ENCODE data around the gene FAU. TPM values are rescaled to one million over a fixed set of nuclear protein-coding genes. Genes with fewer than 3 reads are reported as not detected.
A peak's percentile ranks its signal among the peaks of the same experiment; 100 is the strongest.

The FAU gene
- total and polyA plus RNA-seq, 2 of the 13 experiments (the other 11 are each of a cell fraction or from before 2014, with no cell fraction given): 374 to 869 TPM

DNA sequence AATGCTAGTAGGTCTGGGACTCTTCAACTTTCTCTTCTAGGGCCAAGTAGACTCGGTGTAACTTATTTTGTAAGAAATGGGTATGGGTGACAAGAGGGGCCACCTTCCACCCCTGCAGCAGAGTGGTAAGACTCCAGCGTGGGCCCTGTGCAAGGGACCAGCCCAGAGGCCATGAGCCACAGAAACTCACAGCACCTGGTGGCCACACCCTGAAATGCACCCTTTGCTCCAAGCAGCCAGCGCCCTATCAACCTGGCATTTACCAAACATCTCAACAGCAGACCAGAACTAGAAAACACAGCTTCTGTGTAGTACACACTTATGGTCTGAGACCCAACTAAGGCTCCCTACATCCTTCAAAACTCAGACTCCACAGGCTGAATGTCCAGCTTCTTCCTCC lies 43.8 kb downstream of the FAU start:
- Histone ChIP-seq H3K79me2 (ENCODE audit: insufficient read depth, low read length) (peaks cover 22% of the 10 kb centered on the region), H3K4me2 (ENCODE audit: low read depth, low read length) (peak overlapping the region; percentile 5; the same call in 1 of the 2 replicates), H3K4me1 (ENCODE audit: insufficient read depth, low read length) (peaks cover 33% of the 10 kb centered on the region), H3K27me3 (ENCODE audit: control insufficient read depth in 1 of 2, insufficient read depth in 2 of 2, low read length in 2 of 2) (no peaks in the 10 kb centered on the region), H3K27ac (ENCODE audit: extremely low read length, insufficient read depth, low read length) (peak overlapping the region; percentile 27), H4K20me1 (ENCODE audit: insufficient read depth, low read length) (no peaks in the 10 kb centered on the region), H3K36me3 (replicated peaks in 1 of 2; ENCODE audit: control insufficient read depth in 1 of 2, insufficient read depth in 2 of 2, low read length in 2 of 2) (peaks cover 11 to 27% of the 10 kb centered on the region in 2 experiments), H2AFZ (ENCODE audit: low read length) (no peak overlapping the region), H3K9ac (ENCODE audit: insufficient read depth, low read depth, low read length) (no peak overlapping the region), H3K9me3 (ENCODE audit: low read length) (no peaks in the 10 kb centered on the region), H3K4me3 (replicated peaks in 1 of 3; ENCODE audit: insufficient read depth in 1 of 3, low read depth in 2 of 3, low read length in 3 of 3) (no peak overlapping the region)
- BruUV-seq (replicated peaks): no TSS peak
- ChIA-PET CTCF (ENCODE audit: low intra/inter-chr PET ratio, low total read pairs) (interaction anchor here (0.8 to 2.3 kb wide), 3 partner anchors 50 to 65 kb away, joined by 5 to 17 read pairs (median 6); partner anchors contain the start of genes ARL2 and SNX15), POLR2A (no interaction called here)
- in situ Hi-C loops (cut with HindIII; ENCODE audit: extremely low pct_ligation_motif_present, low pct_unique_long_range_greater_than_20kb) (no loop called here), intact Hi-C loops (cut with micrococcal nuclease; ENCODE audit: unreplicated experiment) (loop anchor here (2.0 to 5.0 kb wide), 2 partner anchors 51 to 63 kb away; partner anchors contain the start of genes ARL2 and SNX15)
- WGBS (ENCODE audit: low lambda C conversion rate): 50% methylated on average over 1 of the region's 3 CpGs
- ATAC-seq: peak; percentile 94
- peak; percentile 49 for DNase-seq (ENCODE audit: low spot score)
- FAIRE-seq: peak; percentile 79
- TF ChIP-seq ZKSCAN1 (IDR thresholded peaks at IDR 0.05; ENCODE audit: low read length) (no peak), ZBTB37 (CRISPR knock-in tag; IDR thresholded peaks at IDR 0.05) (no peak), AGO1 (IDR thresholded peaks at IDR 0.05; ENCODE audit: low read depth, low read length, poor library complexity, severe bottlenecking) (no peak), ATM (IDR thresholded peaks at IDR 0.05; ENCODE audit: borderline replicate concordance) (no peak), SYNCRIP (IDR thresholded peaks at IDR 0.05; ENCODE audit: insufficient read depth, low read depth, low read length) (no peak), RARA (CRISPR knock-in tag; IDR thresholded peaks at IDR 0.05) (no peak), ZNF550 (CRISPR knock-in tag; IDR thresholded peaks at IDR 0.05; ENCODE audit: borderline replicate concordance) (no peak), HNF4A (CRISPR knock-in tag; IDR thresholded peaks at IDR 0.05) (no peak), FOXK2 (IDR thresholded peaks at IDR 0.05) (no peak), ZC3H13 (CRISPR knock-in tag; IDR thresholded peaks at IDR 0.05) (no peak), KLF15 (CRISPR knock-in tag; IDR thresholded peaks at IDR 0.05; ENCODE audit: borderline replicate concordance) (no peak), SRSF1 (optimal IDR thresholded peaks at IDR 0.05; ENCODE audit: low read depth, low read length) (no peak), ZZZ3 (CRISPR knock-in tag; IDR thresholded peaks at IDR 0.05; ENCODE audit: borderline replicate concordance) (no peak), ASH2L (IDR thresholded peaks at IDR 0.05; ENCODE audit: insufficient read length, low read depth, low read length) (peak; percentile 24)
- TF ChIP-seq, protein P1, sequence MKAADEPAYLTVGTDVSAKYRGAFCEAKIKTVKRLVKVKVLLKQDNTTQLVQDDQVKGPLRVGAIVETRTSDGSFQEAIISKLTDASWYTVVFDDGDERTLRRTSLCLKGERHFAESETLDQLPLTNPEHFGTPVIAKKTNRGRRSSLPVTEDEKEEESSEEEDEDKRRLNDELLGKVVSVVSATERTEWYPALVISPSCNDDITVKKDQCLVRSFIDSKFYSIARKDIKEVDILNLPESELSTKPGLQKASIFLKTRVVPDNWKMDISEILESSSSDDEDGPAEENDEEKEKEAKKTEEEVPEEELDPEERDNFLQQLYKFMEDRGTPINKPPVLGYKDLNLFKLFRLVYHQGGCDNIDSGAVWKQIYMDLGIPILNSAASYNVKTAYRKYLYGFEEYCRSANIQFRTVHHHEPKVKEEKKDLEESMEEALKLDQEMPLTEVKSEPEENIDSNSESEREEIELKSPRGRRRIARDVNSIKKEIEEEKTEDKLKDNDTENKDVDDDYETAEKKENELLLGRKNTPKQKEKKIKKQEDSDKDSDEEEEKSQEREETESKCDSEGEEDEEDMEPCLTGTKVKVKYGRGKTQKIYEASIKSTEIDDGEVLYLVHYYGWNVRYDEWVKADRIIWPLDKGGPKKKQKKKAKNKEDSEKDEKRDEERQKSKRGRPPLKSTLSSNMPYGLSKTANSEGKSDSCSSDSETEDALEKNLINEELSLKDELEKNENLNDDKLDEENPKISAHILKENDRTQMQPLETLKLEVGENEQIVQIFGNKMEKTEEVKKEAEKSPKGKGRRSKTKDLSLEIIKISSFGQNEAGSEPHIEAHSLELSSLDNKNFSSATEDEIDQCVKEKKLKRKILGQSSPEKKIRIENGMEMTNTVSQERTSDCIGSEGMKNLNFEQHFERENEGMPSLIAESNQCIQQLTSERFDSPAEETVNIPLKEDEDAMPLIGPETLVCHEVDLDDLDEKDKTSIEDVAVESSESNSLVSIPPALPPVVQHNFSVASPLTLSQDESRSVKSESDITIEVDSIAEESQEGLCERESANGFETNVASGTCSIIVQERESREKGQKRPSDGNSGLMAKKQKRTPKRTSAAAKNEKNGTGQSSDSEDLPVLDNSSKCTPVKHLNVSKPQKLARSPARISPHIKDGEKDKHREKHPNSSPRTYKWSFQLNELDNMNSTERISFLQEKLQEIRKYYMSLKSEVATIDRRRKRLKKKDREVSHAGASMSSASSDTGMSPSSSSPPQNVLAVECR (CRISPR knock-in tag; IDR thresholded peaks at IDR 0.05; ENCODE audit: borderline replicate concordance): 0 out of 2 replicates have a peak, but pooled peaks have one; percentile 17
- TF ChIP-seq, protein P2, sequence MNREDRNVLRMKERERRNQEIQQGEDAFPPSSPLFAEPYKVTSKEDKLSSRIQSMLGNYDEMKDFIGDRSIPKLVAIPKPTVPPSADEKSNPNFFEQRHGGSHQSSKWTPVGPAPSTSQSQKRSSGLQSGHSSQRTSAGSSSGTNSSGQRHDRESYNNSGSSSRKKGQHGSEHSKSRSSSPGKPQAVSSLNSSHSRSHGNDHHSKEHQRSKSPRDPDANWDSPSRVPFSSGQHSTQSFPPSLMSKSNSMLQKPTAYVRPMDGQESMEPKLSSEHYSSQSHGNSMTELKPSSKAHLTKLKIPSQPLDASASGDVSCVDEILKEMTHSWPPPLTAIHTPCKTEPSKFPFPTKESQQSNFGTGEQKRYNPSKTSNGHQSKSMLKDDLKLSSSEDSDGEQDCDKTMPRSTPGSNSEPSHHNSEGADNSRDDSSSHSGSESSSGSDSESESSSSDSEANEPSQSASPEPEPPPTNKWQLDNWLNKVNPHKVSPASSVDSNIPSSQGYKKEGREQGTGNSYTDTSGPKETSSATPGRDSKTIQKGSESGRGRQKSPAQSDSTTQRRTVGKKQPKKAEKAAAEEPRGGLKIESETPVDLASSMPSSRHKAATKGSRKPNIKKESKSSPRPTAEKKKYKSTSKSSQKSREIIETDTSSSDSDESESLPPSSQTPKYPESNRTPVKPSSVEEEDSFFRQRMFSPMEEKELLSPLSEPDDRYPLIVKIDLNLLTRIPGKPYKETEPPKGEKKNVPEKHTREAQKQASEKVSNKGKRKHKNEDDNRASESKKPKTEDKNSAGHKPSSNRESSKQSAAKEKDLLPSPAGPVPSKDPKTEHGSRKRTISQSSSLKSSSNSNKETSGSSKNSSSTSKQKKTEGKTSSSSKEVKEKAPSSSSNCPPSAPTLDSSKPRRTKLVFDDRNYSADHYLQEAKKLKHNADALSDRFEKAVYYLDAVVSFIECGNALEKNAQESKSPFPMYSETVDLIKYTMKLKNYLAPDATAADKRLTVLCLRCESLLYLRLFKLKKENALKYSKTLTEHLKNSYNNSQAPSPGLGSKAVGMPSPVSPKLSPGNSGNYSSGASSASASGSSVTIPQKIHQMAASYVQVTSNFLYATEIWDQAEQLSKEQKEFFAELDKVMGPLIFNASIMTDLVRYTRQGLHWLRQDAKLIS (CRISPR knock-in tag; IDR thresholded peaks at IDR 0.05): no peak

Measured in HepG2 (cell line).